ENCODE results near the gene CENPF.

- TF ChIP-seq CTCF (IDR thresholded peaks at IDR 0.05 in 4 of 5, conservative IDR thresholded peaks at IDR 0.05 in 1 of 5) (no peak), POLR2A (IDR thresholded peaks at IDR 0.05) (no peak)
These were observed 14.3 kb downstream of the CENPF start for GRCh38 chr1:214617246-214617645.
